HuH-7 (cell line): ENCODE measurements around the gene APOBEC3C.
"Not testable (repeated sequence)": the region's sequence is repeated elsewhere in the genome, so short reads cannot be mapped to it uniquely, and the experiment has no call there.

Experiments used
- DNase-seq: peaks from one replicate; pipeline ENCODE4 v3.0.0; 2011; ENCODE audit warnings: low spot score

Gene APOBEC3C

GRCh38 chr22:39013942-39014722 is at the start of gene APOBEC3C:
APOBEC3C (plus strand) TSS chr22:39014257; CDS start chr22:39014363, 106 bp downstream.
- DNase-seq, result peak; percentile 31

DNA sequence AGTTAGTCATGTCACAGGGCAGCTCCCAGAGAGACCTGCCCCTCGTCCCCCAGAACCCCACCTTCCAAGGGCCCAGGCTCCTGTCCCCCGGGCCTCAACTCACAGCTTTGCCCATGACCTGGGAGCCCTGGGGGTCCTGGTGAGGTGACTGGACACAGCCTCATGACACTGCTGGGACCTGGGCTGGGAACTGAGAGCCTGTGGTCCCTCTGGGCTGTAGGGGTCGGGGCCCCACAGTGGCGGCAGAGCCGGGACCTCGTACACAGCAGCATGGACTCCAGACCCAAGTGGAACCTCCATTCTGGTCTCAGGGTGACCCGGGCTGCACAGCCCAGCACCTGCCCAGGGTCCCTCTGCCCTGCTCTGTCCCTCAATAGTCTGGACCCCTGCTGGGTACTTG is 49.8 kb upstream of the APOBEC3C start:
- DNase-seq, result no peak

GRCh38 chr22:38964989-38965388 is 49.1 kb upstream of the APOBEC3C start:
- no peak for DNase-seq

DNA sequence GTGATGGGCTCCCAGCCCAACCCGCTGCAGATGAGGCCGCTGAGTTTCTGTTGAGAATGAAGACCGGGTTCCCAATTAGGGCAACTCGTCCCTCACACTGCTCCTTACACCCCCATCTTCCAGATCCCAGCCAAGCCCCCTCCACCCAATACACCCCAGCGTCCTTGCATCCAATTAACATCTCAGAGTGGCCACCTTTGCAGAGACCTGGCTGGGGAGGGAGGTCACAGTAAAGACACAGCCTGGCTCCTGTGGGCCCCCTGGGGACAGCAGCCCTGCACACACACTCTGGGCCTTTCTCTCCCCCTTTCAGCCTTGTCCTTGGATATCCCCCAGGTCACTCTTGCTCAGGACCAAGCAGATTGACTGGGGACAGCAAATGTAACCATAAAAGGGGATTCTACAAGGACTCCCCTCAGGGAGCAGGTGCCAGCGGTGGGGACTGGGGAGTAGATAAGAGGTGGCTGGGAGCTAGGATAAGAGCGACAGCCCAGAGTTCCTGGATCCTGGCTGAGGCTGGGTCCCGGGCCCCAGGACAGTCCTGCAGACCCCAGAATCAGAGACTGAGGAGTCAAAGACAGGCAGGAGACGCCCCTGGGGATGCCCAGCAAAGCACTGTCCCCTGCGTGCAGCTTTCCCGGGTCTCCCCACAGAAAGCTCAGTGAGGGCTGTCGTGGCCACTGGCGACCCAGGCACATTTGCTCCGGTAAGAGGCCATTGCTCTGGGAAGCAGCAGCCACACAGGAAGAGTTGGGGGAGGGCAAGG is 48.3 kb upstream of the APOBEC3C start:
- DNase-seq, result no peak

DNA sequence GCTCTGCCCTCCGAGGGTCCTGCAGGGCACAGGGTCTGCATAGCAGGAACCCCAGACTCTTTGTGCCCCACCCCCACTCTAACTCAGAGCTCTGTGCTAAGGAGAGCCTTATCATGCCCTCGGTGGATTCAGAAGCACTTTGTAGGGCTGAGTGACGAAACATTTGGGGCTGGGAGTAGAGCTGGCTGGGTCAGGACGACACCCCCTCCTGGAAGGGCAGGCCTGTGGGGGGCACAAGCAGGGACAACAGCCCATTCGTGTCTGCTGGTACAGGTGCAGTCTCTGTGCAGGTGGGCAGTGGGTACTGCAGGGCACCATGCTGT is 47.7 kb upstream of the APOBEC3C start:
- no peak for DNase-seq

GRCh38 chr22:38966942-38967341 is 47.1 kb upstream of the APOBEC3C start:
- DNase-seq, result no peak

DNA sequence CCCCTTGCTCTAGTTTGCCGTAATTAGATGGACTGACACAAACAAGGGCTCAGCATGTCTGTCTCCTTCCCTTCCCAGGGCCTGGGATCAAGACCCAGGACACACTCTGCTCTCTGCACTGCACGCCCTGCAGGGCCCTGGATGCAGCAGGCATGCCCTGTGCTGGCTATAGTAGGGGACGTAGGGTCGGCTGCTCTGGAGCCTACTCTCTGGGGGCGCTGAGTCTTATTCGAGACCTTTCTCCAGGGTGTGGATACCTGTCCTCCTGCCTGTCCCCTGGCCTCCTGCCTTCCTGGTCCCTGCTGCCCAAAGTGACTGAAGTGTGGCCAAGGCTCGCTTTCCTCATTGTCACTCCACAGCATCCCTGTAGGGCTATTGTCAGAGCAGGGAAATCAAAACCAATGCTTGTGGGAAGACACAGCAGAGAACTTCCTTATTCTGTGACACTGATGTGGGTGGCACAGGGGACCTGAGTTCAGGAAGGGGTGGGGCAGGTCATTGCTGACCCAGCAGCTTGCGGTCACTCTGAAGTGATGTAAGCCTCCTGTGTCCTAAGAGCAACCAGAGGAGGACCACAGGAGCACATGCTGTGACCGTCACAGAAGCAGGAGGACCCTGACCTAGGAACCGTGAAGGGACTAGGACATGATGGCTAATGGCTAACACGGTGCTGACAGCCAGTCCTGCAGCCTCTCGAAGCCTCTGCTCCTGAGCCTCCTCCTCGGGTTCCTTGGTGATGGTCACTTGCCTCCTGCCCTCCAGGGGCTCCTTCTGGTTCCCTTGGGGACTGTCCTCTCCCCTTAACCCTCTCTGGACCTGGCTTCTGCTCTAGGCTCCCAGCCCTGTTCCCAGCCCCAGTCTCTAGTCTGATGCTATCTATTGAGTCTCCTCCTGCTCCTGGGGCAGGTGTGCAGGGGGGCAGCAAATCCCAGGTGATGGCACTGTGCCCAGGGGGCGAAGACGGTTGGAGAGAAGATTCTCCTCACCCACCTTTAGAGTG is 46.3 kb upstream of the APOBEC3C start:
- no peak for DNase-seq

DNA sequence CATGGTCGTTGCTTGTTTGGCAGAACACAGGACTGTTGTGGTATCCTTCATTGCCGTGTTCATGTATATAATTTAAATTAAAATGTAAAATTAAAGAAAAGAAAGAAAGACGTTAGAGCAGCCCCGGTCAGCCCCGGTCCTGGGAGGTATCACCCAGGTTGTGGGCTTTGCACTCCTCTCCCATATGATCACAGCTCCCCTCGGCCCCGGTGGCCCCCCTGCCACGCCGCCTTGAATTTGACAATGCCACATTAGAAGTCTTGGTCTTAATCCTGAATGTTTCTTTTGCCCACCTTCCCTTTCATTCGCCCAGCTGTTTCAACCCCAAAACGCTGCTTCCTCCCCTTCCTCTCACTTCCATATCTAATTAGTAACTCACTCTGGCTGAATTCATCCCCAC is 45.3 kb upstream of the APOBEC3C start:
- no peak for DNase-seq

DNA sequence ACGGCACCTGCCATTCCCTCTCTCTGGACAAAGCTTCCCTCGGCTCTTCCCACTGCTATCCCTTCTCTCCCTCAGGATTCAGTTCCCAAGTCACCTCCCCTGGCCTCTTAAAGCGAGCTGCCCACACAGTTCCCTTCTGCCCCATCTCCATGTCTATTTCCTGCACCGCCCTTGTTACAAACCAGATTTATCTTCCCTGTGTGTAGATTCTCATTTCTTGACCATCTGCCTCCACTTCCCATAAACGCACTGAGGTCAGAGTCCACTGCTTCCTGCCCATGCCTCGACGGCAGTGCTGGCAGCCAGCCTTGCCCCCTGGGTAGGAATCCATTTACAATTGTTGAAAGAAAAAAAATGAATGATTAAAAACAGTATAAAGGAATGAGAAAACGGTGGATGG is 43.5 kb upstream of the APOBEC3C start:
- no peak for DNase-seq

DNA sequence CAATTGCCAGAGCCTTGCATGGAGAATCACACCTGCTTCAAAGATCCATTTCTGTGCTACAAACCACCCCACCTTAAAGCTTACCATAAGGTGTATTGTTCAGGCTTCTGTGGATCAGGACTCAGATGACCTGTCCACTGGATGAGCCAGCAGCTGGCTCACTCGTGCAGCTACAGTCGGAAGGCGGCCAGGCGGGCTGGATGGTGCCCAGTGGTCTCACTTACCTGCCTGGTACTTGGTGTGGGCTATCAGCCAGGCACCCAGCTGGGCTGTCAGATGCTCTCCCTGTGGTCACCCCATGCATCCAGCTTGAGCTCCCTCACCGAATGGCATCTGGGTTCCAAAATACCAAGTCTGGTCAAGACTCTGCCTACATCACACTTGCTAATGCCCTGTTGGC is 42.9 kb upstream of the APOBEC3C start:
- DNase-seq, result no peak

GRCh38 chr22:38971791-38972190 is 42.3 kb upstream of the APOBEC3C start:
- DNase-seq, result no peak

DNA sequence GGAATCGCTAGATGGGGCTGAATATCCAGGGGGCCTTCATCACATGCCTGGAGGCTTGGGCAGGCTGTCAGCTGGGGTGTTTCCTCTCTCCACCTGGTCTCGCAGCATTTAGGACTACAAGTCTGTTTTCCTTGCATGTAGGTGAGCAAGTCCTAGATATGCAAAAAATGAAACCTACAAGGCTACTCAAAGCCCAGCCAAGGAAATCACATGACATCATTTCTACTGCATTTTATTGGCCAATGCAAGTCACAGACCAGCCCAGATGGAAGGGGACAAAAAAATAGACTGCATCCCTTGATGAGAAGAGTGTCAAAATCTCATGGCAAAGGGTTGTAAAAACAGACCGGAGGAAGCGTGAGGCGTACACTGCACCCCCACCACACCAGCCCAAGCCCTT is 41.5 kb upstream of the APOBEC3C start:
- no peak for DNase-seq

DNA sequence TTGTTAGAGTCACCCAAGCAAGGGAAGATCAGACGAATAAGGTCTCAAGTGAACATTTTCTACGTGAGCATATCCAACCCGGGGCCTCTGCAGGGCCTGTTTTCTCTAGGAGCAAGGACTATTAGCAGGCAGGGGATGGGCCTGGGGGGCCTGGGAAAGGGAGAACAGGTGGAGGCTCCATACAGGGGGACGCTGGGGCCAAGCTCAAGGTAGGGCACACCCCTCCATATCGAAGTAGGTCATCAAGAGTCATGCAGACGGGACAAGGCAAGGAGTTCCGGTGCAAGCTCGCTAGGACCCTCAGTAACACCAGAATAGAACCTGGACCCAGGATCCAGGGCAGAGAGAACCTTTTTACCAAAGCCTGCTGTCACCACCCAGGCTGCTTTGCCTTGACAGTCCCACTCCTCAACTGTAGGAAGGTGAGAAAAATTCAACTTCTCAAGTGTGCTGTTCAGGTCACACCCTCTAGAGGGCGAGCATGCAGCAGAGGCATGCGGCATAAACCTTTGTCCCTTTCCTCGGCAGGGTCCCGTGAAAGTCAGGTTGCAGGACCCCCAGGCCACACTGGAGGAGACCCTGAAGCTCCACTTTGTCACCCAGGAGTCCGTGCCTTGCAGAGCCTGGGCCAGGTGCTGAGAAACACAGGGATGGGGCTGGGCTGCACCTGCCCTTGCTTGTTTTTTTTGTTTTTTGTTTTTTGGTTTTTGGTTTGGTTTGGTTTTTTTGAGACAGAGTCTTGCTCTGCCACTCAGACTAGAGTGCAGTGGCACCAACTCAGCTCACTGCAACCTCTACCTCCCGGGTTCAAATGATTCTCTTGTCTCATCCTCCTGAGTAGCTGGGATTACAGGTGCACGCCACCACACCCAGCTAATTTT is 40.5 kb upstream of the APOBEC3C start:
- DNase-seq, result no peak

- DNase-seq, result no peak
These were observed 39.8 kb upstream of the APOBEC3C start for GRCh38 chr22:38974170-38974825.

GRCh38 chr22:38974826-38975175 is 39.3 kb upstream of the APOBEC3C start:
- DNase-seq, result no peak

- DNase-seq, result not testable (repeated sequence)
These were observed 36.8 kb upstream of the APOBEC3C start for GRCh38 chr22:38977289-38977688.

DNA sequence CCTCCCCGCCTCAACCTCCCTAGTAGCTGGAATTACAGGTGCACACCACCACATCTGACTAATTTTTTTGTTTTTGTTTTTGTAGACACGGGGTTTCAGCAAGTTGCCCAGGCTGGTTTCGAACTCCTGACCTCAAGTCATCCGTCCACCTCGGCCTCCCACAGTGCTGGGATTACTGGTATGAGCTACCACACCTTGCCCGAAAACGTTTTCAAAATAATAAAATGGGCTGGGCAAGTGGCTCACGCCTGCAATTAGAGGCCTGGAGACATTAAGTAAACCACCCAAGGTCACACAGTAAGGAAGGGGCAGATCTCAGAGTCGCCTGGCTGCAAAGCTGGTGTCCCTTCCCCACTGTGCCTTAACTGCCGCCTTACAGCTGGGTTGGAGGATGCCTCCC is 33.5 kb upstream of the APOBEC3C start:
- DNase-seq, result not testable (repeated sequence)

GRCh38 chr22:38981005-38981991 is 32.8 kb upstream of the APOBEC3C start:
- DNase-seq, result peak; percentile 32
